ENCODE data around the gene SERAC1. TPM values are rescaled to one million over a fixed set of nuclear protein-coding genes. Genes with fewer than 3 reads are reported as not detected.
A peak's percentile ranks its signal among the peaks of the same experiment; 100 is the strongest.

The SERAC1 gene
- total RNA-seq, 6 donors from 2014 or later, result 3.2 to 11.4 (median 6.1) TPM

GRCh38 chr6:158071121-158072082 lies 96.7 kb downstream of the SERAC1 start:
- 90% methylated on average over 28 to 34 of the region's 34 CpGs for WGBS, 2 donors
- ATAC-seq (ENCODE audit: low FRiP score in 2 of 2) (no peak), DNase-seq (no peak)
- Histone ChIP-seq H3K27me3 (no peaks in the 10 kb centered on the region), H3K9me3 (no peaks in the 10 kb centered on the region), H3K27ac (no peak overlapping the region), H3K4me3 (no peak overlapping the region), H3K4me1 (peaks cover 13 to 20% (median 14%) of the 10 kb centered on the region in 4 donors), H3K36me3 (peaks cover 0 to 6% (median 2%) of the 10 kb centered on the region in 4 donors)
- TF ChIP-seq EP300 (IDR thresholded peaks at IDR 0.05), result no peak
- TF ChIP-seq CTCF (IDR thresholded peaks at IDR 0.05), result no peak
- TF ChIP-seq POLR2A (IDR thresholded peaks at IDR 0.05), result no peak
- TF ChIP-seq POLR2AphosphoS5 (IDR thresholded peaks at IDR 0.05), result no peak

- Histone ChIP-seq H3K9me3 (no peaks in the 10 kb centered on the region), H3K4me3 (no peak overlapping the region), H3K27me3 (no peaks in the 10 kb centered on the region), H3K36me3 (peaks cover 0 to 6% (median 2%) of the 10 kb centered on the region in 4 donors), H3K4me1 (peaks cover 13 to 20% (median 14%) of the 10 kb centered on the region in 4 donors), H3K27ac (no peak overlapping the region)
- ATAC-seq (ENCODE audit: low FRiP score in 2 of 2) (no peak), DNase-seq (no peak)
- WGBS, 2 donors, result 94 to 98% methylated on average over 8 to 10 of the region's 10 CpGs
- TF ChIP-seq POLR2A (IDR thresholded peaks at IDR 0.05), result no peak
- TF ChIP-seq POLR2AphosphoS5 (IDR thresholded peaks at IDR 0.05), result no peak
- TF ChIP-seq EP300 (IDR thresholded peaks at IDR 0.05), result no peak
- TF ChIP-seq CTCF (IDR thresholded peaks at IDR 0.05), result no peak
Measured at GRCh38 chr6:158070513-158070912, 97.5 kb downstream of the SERAC1 start.

DNA sequence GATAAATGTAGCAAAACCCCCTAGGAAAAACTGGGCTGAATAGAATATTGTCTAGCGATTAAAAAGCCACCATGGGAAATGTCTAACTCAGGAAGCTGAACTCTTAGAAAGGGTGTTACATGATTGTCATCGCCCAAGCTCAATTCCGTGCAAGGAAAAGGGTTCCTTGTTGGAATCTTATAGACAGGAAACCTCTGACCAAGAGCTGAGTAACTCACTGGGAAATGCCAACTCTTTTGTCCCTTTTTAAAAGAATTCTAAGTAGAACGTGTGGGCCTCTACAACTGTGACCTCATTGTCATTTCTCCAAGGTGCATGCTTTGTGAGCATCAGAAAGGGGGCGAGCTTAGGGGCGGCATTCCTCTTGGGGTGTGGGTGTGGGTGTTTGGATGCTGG lies 98.3 kb downstream of the SERAC1 start:
- no peak overlapping the region for H3K4me3 ChIP-seq
- no peaks in the 10 kb centered on the region for H3K9me3 ChIP-seq
- H3K27me3 ChIP-seq, result no peaks in the 10 kb centered on the region
- WGBS, 2 donors, result 79 to 89% methylated on average over 6 of the region's 6 CpGs
- DNase-seq, result no peak
- peaks cover 0 to 10% (median 2%) of the 10 kb centered on the region in 4 donors for H3K36me3 ChIP-seq
- TF ChIP-seq POLR2A (IDR thresholded peaks at IDR 0.05) (no peak), CTCF (IDR thresholded peaks at IDR 0.05) (no peak), POLR2AphosphoS5 (IDR thresholded peaks at IDR 0.05) (no peak), EP300 (IDR thresholded peaks at IDR 0.05) (no peak)
- H3K4me1 ChIP-seq, result peaks cover 13 to 20% (median 14%) of the 10 kb centered on the region in 4 donors
- ATAC-seq (ENCODE audit: low FRiP score in 2 of 2), result no peak
- H3K27ac ChIP-seq, result no peak overlapping the region

- peak in 1 of 4 donors; percentile 74 for TF ChIP-seq EP300 (IDR thresholded peaks at IDR 0.05)
- no peak for TF ChIP-seq POLR2A (IDR thresholded peaks at IDR 0.05)
- H3K4me3 ChIP-seq, result no peak overlapping the region
- ATAC-seq (ENCODE audit: low FRiP score in 2 of 2) (peak; percentile 44 to 79), DNase-seq (peak in 1 of 2 donors; percentile 92)
- peaks cover 0 to 11% (median 4%) of the 10 kb centered on the region in 4 donors for H3K36me3 ChIP-seq
- peaks cover 13 to 20% (median 14%) of the 10 kb centered on the region in 4 donors for H3K4me1 ChIP-seq
- 71 to 72% methylated on average over 14 of the region's 14 CpGs for WGBS, 2 donors
- H3K27ac ChIP-seq, result peak overlapping the region in 1 of 4 donors; percentile 12
- H3K27me3 ChIP-seq, result no peaks in the 10 kb centered on the region
- no peaks in the 10 kb centered on the region for H3K9me3 ChIP-seq
Measured at GRCh38 chr6:158068893-158069799, 98.9 kb downstream of the SERAC1 start.
